GM20431 (cell line): Measurements from ENCODE around the gene TRIM60.
"Not testable (repeated sequence)": the region's sequence is repeated elsewhere in the genome, so short reads cannot be mapped to it uniquely, and the experiment has no call there.

Experiments used
- in situ Hi-C: fragments of 300-500 bp; cut with MseI, MboI; formaldehyde crosslinking; loops from one replicate; pipeline ENCODE4 v1.15.0; 2020; ENCODE audit warnings: low sequenced_read_pairs; ENCODE audit not compliant: unreplicated experiment

Gene TRIM60

DNA sequence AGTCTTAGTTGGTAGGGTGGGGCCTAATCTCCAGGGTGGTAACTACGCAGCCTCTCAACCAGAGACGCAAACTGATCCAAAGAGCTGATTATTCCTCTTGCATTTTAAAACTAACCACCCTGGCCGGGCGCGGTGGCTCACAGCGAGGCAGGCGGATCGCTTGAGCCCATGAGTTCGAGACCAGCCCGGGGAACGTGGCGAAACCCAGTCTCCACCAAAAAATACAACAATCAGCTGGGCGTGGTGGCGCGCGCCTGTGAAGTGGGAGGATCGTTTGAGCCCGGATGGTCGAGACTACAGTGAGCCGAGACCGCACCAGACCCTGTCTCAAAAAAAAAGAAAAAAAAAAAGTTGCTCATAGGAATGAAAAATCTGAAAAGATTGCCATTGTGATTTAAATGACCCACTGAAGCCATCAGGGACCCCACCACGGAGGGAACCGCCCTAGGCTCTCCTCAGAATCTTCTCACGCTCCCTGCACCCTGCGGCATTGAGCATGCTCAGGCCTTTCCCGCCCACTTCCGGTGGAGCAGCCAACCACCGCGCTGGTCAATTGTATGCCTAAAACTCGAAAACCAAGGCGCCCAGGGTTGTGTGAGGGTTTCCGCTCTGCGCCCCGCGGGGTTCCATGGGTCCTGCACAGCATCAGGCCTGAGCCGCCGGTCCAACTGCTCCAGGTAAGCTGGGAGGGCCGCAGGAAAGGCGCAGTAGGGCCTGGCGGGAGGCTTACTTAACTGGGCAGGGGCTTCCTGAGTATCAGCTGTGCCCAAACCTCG lies at the start of gene TRIM60:
TSS of gene TRIM60 (plus strand) at position 564 of the 776 bp plus-strand sequence. CDS start 8,074 bp downstream, outside the sequence.
- in situ Hi-C loops, result no loop called here

DNA sequence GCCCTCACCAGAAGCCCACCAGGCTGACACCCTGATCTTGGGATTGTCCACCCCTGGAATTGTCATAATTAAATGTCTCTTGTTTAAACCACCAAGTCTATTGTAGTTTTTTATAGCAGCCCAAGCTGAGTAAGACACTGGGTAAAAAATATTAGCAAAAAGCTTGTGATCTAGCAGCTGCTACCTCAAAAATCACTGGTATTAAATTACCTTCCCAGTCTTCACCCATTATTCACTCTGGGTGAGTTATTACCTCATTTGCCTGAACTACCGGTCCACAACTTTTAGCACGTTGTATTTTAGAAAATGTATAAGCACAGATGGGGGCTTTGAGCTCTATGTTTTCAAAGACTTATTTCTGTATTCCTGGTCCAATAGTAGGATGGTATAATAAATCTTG lies 42.3 kb upstream of the TRIM60 start:
- in situ Hi-C loops, result no loop called here

DNA sequence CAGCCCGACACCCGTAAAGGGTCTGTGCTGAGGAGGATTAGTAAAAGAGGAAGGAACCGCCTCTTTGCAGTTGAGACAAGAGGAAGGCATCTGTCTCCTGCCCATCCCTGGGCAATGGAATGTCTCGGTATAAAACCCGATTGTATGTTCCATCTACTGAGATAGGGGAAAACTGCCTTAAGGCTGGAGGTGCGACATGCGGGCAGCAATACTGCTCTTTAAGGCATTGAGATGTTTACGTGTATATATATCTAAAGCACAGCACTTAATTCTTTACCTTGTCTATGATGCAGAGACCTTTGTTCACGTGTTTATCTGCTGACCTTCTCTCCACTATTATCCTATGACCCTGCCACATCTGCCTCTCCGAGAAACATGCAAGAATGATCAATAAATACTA lies 41.0 kb upstream of the TRIM60 start:
- in situ Hi-C loops, result not testable (repeated sequence)

DNA sequence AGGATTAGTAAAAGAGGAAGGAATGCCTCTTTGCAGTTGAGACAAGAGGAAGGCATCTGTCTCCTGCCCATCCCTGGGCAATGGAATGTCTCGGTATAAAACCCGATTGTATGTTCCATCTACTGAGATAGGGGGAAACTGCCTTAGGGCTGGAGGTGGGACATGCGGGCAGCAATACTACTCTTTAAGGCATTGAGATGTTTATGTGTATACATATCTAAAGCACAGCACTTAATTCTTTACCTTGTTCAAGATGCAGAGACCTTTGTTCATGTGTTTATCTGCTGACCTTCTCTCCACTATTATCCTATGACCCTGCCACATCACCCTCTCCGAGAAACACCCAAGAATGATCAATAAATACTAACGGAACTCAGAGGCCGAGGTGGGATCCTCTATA lies 35.7 kb upstream of the TRIM60 start:
- in situ Hi-C loops, result not testable (repeated sequence)

- in situ Hi-C loops, result no loop called here
Measured at GRCh38 chr4:164997324-164997723, 34.5 kb upstream of the TRIM60 start.

- in situ Hi-C loops, result no loop called here
Measured at GRCh38 chr4:164997941-164998340, 33.9 kb upstream of the TRIM60 start.

GRCh38 chr4:164998526-164999080 lies 33.2 kb upstream of the TRIM60 start:
- in situ Hi-C loops, result not testable (repeated sequence)

- in situ Hi-C loops, result not testable (repeated sequence)
Measured at GRCh38 chr4:165001957-165002356, 29.8 kb upstream of the TRIM60 start.

DNA sequence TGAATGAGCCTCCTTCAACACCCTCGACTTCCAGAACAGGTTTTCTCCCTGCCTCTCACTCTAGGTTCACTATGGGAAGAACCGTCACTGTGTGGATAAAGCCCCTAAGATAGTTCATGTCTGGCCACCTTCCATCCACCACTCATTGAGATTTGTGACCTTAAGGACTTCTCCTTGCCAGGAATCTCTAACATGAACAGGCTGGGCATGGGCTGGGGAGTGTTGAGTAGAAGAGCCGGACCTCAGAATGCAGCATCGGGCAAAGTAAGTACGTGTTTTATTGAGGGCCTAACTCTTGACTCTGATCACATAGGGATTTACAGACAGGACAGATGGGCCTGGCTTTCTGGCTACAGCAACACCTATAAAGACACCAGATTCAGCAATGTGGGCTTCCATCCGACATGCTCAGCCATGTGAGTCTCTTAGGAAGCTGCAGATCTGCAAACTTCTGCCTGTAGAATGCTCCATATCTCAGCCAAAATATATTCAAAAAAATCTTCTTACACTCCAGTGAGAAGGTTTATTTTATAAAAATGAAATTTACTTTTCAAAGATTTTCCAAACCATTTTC lies 26.4 kb upstream of the TRIM60 start:
- in situ Hi-C loops, result no loop called here

DNA sequence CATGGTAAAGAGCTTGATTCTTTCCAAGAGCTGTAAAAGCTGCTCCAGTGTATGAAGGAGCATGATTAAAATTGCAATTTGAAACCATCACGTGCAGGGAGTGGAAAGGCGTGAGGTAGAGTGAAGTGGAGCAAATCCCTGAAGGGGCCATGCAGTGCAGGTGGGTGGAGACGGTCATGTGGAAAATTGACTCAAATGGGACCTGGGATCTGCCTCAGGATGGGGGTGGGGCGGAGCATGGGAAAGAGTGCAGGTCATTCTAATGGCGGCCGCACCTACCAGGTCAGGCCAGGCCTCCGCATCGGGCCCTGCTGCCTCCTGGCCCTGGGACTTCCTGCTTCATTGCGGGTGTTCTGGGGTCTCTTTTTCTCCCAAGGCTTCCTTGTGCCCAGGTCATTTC lies 25.3 kb upstream of the TRIM60 start:
- in situ Hi-C loops, result no loop called here

DNA sequence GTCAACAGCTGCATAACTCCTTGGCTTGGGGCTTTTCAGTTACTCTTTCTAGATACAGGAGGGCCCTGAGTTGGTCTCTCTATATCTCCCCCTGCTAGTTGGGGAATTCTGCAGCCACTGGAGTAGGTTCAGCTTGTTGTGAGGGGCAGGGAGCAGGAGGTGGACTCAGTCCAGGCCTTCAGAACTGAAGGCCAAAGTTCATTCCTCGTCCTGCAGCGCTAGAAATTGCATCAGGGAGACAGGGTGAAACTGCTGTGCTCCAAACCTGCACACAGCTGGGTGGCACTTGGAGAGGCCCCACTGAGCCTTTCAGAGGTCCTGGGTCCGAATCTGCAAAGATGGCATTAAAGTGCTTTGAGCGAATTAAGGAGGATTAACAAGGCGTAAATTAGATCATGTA lies 24.9 kb upstream of the TRIM60 start:
- in situ Hi-C loops, result no loop called here

DNA sequence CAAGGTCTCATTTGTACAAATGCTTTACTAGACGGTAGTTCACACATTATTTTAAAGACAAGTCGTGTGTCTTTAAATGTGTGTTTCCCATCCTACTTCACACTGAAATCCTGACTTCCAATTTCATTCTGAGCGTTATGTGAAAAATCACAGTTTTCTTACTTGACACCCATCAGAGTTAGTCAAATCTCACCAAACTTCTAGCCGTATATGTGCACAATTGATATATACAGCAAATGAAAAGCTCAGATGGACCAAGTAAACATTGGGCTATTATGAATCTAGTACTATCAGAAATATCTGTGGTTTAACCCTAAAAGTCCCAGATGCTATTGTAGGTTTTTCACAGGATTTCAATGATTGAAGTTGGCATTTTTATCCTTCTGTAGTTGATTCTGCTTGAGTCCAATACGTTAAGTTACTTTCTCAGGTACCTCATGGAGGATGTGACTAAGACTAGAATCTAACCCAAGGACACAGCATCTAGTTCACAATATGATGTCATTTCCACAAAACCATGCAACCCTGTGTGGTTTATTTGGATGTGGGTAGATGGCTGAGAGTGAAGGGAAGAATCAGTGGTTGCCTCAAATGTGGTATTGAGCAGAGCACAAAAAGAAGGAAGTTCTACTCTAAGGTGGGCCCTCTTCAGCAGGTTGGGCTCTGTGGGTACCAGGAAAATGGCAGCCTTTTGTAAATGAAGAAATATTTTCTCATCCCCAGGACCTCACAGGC lies 22.1 kb upstream of the TRIM60 start:
- in situ Hi-C loops, result no loop called here

DNA sequence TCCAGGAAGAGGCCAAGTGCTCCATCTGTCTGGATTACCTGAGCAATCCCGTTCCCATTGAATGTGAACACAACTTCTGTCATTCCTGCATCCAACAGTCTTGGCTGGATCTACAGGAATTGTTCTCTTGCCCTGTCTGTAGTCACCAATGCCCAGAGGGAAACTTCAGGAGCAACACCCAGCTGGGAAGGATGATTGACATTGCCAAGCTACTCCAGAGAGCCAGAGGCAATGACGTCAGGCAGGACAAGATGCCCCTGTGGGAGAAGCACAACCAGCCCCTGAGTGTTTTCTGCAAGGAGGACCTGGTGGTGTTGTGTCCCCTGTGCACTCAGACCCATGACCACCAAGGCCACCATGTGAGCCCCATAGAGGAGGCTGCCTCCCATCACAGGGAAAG lies 21.3 kb upstream of the TRIM60 start:
- in situ Hi-C loops, result no loop called here

DNA sequence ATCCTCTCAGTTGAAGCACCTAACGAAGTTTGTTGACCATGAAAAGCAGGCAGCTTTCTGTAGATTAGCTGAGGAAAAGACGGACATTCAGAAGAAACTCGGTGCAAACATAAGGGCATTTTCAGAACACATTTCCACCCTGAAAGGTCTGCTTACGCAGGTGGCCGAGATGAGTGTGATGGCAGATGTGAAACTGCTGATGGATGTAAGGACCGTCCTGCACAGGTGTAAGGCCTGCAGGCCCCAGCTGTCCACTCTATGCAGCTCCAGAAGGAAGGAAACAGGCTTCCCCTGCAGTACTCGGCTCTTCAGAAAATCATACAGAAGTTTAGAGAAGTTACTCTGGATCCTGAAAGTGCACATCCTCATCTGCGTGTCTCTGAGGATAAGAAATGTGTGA lies 20.8 kb upstream of the TRIM60 start:
- in situ Hi-C loops, result no loop called here

GRCh38 chr4:165011403-165011802 lies 20.4 kb upstream of the TRIM60 start:
- in situ Hi-C loops, result no loop called here

DNA sequence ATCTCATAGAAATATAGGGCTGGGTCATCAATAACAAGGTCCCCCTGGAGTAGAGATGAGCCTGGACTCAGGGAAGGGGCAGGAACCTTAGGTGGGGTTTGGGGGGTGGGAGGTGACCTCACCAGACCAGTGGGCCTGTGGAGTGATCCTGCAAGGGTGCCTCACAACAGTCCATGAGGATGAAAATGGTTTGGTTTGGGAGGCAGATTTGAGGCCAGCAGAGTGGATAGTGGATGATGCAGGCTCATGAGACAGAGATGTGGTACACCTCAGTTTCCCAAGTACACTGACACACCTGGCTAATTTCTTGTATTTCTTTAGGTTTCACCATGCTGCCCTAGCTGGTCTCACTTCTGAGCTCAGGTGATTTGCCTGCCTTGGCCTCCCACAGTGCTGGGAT lies 18.1 kb upstream of the TRIM60 start:
- in situ Hi-C loops, result no loop called here

- in situ Hi-C loops, result no loop called here
Measured at GRCh38 chr4:165016971-165017370, 14.8 kb upstream of the TRIM60 start.

DNA sequence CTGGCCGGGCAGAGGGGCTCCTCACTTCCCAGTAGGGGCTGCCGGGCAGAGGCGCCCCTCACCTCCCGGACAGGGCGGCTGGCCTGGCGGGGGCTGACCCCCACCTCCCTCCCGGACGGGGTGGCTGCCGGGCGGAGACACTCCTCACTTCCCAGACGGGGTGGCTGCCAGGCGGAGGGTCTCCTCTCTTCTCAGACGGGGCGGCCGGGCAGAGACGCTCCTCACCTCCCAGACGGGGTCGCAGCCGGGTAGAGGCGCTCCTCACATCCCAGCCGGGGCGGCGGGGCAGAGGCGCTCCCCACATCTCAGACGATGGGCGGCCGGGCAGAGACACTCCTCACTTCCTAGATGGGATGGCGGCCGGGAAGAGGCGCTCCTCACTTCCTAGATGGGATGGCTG lies 11.8 kb upstream of the TRIM60 start:
- in situ Hi-C loops, result not testable (repeated sequence)

- in situ Hi-C loops, result not testable (repeated sequence)
Measured at GRCh38 chr4:165025782-165026181, 6.0 kb upstream of the TRIM60 start.

- in situ Hi-C loops, result no loop called here
Measured at GRCh38 chr4:165027762-165028402, 3.9 kb upstream of the TRIM60 start.
